Nucleus accumbens (tissue), 56 donors: Measurements from ENCODE around the gene DTX3.
"Not testable (repeated sequence)": the region's sequence is repeated elsewhere in the genome, so short reads cannot be mapped to it uniquely, and the experiment has no call there.

Source experiments
- DNase-seq, 56 donors: peaks; one replicate each; lab custom pipeline; 2025; lab: John Stamatoyannopoulos, UW

Gene DTX3

DNA sequence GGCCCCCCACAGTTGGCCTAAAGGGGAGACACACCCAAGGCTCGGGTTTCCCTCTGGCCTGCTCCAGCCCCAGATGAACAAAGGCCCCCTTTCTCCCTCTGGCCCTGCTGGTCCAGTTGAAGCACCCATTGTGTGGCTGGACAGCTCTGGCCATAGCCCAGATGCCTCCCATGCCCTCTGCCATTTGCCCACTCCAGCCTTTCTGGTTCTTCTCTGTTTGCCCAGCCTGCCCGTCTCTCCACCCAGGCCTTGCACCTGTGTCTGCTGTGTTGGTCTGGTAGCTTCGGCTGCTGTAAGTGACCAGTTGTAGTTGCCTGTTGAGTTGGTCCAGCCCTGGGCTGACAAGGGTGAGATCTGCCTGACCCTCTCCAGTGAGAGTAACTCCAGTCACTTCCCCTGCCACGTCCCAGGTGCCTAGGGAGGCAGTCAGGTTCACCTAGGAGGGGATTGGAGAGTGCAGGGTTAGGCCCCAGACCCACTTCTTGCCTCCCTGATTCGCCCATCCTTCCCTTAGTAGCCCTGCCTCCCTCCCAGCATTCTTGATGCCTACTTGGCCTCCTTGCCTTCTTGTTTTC lies 25.4 kb downstream of the DTX3 start:
- DNase-seq: peak in 40 of 56 donors; percentile 28 to 82 (median 58)

DNA sequence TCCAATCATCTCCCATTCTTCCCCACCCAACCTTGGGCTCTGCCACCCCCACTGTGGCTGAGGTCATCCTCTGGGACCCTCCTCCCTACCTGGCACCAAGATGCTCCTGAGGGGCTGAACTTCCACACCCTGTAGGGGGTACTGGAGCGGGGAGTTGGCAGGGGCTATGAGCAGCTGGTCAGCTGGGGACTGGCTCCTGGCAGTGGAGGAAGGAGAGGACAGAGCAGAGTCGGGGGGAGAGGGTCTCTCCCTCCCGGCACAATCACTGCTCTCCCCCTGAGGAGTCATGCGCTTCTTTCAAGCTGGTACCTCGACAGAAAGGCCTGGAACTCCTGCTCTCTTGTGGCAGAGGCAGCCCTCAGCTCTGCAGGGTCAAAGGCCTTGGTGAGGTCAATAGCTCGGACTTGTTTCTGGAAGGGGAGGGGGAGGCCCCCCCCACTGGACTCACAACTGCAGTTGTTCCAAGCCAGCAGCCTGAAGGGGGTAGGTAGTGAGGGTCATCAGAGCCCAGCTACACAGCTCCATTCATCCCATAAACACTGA lies 26.3 kb downstream of the DTX3 start:
- DNase-seq: no peak

DNA sequence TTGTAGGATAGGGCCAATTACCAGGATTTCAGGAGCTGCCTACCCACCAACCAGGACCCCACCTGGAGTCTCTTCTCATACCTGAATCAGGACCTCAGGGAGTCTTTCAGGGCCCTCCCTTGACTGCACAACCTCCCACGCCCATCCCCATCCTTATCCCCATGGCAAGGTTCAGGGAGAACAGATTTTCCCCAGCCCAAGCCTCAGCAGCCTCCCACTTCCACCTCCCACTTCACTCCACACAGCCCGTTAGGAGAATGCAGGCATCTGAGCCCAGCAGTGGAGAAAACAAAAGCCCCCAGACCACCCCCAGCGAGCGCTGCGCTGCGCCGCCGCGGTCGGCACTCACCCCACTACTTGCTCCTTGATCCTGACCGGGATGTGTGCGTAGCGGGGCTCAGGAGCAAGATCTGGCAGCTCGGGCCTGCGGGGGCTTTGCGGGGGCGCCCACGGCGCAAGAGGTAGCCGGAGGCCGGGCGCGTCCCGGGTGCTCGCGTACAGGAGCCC lies 27.0 kb downstream of the DTX3 start:
- peak in 5 of 56 donors; percentile 21 to 56 (median 29) for DNase-seq

DNA sequence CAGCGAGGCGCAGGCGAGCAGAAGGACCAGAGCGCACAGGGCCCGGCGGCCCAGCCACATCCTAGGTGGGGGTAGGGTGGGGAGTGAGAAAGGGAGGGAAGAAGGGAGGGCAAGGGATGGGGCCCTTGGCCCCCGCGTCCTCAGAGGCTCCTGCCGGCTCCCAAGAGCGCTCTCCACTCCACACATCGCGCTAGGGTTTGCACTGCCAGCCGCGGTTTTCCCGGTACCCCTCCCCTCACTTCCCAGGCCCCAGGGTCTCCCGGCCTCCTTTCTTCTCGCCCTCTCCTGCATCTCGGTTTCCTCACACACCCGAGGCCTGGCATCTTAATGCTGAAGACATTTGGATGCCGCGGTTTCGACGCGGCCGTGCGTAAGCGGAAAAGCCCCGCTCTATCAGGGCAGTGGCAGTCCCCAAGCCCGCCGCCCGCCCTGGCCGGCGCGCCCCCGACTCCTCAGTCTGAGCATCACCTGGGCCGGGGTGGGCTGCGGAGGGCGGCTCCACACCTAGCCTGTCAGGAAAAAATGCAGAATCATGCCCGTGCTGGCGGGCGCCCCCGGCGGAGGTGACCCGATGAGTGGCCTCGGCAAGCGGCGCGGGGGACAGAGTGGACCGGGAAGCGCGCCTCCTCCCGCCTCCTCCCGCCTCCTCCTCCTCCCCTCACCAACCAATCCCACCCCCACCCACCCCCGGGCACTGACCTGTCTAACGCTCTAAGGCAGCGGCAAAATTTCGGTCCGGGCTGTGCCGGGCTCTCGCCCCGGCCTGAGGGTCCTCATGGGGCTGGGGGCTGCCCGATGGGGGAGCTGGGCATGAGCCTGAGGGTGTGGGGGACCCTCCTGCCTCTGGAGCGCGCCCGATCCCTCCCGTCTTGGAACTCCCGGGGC lies 27.7 kb downstream of the DTX3 start:
- DNase-seq: peak in 5 of 56 donors; percentile 22 to 63 (median 48)

DNA sequence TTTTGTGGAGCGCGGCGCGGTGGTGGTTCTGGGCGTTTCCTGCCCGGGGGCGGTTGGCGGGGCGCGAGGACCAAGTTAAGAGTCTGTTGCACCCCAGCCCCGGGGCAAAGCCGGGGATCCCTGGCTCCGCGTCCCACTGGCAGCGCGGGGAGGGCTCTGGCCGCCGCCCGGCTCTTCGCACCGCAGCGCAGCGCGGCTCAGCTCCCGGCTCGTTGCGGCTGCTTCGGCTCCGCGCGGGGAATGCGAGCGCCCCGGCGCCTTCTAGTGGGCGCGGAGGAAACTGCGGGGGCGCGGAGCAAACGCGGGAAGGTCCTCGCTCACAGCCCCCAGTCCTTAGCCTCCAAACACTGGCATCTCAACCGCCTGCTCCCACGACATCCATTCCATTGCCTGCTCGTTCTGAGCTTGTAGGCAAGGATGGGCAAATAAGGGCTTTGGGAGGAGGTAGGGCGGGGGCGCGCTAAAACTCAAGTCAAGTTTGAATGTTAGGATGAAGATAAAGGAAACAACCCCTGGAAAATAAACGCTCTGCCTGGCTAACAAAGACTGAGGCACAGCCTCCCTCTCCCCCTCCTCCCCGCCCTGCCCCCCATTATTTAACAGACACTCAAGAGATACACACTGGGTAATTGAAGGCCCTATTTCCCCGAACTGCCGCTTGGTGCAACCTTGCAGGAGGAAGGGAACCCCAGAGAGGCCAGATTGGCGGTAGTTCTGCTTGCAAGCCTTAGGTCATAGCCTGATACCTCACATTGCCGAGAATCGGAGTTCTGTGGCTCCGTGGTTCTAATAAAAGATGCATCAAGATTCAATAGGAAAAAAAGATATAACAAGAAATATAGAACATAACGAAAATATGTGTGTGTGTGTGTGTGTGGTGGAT lies 28.6 kb downstream of the DTX3 start, which contains the start of gene B4GALNT1:
Gene B4GALNT1 (minus strand): TSS at position 244 of the 883 bp plus-strand sequence. CDS start 1,069 bp downstream, outside the sequence.
- peak in 35 of 56 donors; percentile 20 to 73 (median 47) for DNase-seq

DNA sequence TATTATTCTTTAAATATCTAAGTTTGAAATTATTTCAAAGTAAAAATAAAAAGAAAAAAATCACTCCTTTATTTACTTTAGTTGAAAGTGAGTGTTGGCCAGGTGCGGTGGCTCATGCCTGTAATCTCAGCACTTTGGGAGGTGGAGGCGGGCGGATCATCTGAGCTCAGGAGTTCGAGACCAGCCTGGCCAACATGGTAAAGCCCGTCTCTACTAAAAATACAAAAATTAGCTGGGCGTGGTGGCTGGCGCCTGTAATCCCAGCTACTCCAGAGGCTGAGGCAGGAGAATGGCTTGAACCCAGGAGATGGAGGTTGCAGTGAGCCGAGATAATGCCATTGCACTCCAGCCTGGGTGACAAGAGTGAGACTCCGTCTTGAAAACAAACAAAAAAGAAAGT lies 32.1 kb downstream of the DTX3 start:
- DNase-seq: not testable (repeated sequence)

DNA sequence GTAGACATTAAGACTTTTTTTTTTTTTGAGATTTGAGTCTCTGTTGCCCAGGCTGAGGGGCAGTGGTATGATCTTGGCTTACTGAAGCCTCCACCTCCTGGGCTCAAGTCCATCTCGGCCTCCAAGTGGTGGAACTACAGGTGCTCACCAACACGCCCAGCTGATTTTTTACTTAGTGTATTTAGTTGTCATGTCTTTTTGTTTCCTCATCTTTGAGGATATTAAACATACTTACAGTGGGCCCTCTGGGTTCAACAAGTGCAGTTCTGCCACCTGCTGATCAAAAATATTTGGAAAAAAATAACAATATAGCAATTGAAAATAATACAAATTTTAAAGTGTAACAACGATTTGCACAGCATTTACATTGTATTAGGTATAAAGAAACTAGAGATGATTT lies 32.7 kb downstream of the DTX3 start:
- DNase-seq: no peak

DNA sequence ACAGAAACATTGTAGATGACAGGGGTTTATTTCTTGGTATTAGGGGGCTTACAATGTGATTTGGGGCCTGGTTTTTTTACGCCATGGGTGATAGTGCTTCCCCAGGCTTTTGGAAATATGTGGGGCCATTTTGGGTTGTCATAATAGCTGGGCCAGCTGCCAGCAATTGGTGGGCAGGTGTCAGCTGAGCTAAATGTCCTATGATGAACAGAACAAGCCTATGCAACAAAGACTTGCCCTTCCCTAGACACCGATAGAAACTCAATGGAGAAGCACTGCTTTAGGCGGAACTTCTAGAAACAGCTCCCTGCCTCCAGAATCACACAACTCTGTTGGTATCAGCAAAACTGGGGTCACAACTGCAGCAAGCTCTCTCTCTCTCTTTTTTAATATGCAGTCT lies 33.5 kb downstream of the DTX3 start:
- DNase-seq: no peak

DNA sequence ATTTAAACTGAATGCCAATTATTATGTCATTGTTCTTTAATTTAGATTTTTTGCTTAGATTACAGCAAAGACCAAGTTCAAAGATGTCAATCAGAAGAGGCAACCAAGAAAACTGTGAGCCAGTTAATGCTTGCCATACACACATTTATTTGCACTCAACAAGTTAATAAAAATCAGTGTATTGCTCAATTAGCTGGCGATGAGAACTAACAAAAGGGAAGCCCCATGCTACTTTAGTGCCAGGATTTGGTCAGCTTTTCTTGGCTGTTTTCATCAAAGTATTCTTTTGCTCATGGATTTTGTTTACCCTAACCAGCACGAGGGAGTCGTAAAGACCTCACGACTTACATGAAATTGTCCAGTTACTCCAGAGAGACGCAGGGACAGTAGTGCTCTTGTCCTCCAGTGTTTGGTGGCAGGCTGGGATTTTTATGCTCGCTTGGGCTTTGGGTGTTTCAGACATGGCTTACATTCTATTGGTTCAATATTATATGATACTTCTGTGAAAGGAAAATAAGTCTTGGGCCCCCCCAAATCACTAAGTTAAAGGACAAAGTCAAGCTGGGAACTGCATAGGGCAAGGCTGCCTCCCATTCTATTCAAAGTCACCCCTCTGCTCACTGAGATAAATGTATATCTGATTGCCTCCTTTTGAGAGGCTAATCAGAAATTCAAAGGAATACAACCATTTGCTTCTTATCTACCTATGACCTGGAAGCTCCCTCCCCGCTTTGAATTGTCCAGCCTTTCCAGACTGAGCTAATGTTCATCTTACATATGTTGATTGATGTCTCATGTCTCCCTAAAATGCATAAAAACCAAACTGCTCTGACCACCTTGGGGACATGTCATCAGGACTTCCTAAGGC lies 35.8 kb downstream of the DTX3 start:
- DNase-seq: no peak

DNA sequence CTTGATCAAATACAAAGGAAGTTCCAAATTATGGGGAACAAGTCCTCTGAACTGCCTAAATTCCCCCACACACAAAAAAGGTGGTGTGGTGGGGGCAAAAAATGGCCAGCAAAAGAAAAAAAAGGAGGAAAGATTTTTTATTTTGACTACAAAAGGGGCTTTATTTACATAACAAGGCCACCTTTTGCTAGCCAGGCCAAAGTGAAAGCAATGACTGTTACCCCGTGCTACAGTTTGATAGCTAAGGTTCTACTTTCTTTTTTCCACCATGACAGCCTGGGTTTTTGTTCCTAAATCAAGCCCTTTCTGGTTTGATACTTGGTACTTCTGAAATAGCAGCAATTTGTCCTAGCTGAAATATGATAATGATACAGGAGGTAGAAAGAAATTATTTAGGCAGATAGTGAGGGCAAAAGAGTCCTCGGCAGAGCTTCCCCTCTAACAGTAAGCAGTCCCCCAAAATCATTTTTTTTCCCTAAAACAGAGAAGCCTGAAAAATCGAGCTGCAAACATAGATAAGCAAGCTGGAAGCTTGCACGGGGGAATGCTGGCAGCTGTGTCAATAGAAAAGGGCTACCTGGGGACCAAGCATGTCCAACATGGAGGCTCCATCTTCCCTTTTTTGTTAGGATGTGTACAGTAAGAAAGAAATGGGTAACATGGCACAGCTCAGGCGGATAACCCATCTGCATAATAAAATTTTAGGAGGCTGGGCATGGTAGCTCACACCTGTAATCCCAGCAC lies 37.2 kb downstream of the DTX3 start:
- no peak for DNase-seq

DNA sequence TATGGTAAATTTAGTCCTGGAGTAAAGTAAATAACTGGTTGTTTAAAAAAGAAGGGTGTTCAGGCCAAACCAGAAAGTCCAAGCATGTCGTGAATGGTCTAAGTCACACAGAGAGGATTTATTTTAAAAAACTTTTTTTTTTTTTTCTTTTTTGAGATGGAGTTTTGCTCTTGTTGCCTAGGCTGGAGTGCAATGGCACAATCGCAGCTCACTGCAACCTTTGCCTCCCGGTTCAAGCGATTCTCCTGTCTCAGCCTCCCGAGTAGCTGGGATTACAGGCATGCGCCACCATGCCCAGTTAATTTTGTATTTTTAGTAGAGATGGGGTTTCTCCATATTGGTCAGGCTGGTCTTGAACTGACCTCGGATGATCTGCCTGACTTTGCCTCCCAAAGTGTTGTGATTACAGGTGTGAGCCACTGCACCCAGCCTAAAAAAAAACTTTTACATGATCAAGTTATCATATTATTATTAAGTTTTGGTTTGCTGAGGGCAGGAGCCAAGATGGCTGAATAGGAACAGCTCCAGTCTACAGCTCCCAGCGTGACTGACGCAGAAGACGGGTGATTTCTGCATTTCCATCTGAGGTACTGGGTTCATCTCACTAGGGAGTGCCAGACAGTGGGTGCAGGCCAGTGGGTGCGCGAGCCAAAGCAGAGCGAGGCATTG lies 41.5 kb downstream of the DTX3 start:
- not testable (repeated sequence) for DNase-seq

DNA sequence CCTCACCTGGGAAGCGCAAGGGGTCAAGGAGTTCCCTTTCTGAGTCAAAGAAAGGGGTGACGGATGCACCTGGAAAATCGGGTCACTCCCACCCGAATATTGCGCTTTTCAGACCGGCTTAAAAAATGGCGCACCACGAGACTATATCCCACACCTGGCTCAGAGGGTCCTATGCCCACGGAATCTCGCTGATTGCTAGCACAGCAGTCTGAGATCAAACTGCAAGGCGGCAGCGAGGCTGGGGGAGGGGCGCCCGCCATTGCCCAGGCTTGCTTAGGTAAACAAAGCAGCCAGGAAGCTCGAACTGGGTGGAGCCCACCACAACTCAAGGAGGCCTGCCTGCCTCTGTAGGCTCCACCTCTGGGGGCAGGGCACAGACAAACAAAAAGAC lies 42.0 kb downstream of the DTX3 start:
- not testable (repeated sequence) for DNase-seq

DNA sequence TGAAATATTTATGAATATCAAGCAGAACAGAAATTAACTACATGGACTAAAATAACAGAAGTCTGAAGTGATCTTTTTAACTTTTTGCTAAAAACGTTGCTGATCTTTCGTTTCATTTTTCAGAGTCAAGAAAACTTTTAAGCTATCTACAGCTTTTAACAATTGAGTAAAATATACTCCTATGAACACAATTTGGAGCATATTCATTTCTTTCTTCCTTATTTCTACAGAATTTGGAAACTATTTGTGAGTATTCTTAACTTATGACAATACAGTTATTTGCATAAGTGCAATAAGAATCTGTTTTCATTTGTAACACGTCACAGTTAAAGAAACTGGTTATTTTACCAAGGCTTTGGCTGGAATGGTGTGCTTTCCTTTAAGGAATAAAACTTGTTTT lies 49.4 kb downstream of the DTX3 start:
- no peak for DNase-seq

DNA sequence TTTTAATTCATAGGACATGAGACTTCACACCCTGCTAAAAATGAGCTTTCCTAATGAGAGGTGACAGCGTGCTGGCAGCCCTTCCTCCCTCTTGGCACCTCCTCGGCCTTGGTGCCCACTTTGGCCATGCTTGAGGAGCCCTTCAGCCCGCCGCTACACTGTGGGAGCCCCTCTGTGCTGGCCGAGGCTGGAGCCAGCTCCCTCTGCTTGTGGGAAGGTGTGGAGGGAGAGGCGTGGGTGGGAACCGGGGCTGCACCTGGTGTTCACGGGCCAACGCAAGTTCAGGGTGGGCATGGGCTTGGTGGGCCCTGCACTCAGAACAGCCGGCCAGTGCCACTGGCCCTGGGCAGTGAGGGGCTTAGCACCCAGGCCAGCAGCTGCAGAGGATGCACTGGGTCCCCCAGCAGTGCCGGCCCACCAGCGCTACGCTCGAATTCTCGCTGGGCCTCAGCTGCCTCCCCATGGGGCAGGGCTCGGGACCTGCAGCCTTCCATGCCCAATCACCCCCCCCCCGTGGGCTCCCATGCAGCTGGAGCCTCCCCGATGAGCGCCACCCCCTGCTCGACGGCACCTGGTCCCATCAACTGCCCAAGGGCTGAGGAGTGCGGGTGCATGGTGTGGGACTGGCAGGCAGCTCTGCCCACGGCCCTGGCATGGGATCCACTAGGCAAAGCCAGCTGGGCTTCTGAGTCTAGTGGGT lies 51.1 kb downstream of the DTX3 start:
- DNase-seq: no peak

DNA sequence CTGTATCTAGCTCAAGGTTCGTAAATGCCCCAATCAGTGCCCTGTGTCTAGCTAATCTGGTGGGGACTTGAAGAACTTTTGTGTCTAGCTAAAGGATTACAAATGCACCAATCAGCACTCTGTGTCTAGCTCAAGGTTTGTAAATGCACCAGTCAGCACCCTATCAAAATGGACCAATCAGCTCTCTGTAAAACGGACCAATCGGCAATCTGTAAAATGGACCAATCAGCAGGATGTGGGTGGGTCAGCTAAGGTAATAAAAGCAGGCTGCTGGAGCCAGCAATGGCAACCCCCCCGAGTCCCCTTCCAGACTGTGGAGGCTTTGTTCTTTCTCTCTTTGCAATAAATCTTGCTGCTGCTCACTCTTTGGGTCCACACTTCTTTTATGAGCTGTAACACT lies 51.8 kb downstream of the DTX3 start:
- not testable (repeated sequence) for DNase-seq

DNA sequence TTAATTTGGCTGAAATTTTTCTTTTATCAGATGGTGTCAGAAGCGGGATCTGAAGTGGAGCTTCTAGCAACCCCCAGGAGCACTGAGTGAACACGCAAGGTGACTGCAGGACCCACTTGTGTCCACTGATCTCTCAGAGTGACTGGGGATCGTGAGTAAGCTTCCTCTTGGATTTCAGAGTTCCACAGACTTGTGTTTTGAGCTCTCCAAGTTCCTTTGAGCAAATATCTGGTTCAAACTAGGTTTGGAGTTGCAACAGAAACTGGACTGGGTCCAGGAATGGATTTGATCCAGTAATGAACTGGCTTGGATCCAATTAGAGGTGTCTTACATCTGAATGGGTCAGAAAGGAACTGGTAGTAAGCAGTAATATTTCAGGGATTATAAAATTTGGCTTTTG lies 53.1 kb downstream of the DTX3 start:
- no peak for DNase-seq

DNA sequence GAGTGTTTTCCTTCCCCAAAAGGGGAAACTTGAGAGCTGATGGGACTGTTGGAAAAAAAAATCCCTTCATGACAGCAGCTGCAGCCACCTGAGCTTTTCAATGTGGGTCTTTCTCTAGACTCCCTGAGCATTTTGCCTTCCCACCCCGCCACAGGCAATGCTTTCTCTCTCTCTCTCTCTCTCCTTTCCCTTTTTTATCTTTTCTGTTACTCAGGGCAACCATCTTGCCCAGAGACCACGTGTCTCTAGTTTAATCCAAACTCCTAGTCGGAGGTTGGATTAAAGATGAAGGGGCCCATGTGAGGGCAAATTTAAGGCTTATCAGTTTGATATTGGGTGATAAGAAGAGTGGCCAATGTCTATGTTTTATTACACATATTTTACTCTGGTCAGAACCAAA lies 54.3 kb downstream of the DTX3 start:
- no peak for DNase-seq
